H54 (cell line): Measurements from ENCODE around the gene SF3B1.
"Not testable (repeated sequence)": the region's sequence is repeated elsewhere in the genome, so short reads cannot be mapped to it uniquely, and the experiment has no call there.

ENCODE experiments used
- DNase-seq: peaks from one replicate; pipeline ENCODE4 v3.0.0; 2011; ENCODE audit warnings: low spot score, mixed read lengths; ENCODE audit not compliant: insufficient read length
- FAIRE-seq: peaks from 3 replicates; lab custom pipeline; 2011; peaks lifted over from hg19 to GRCh38; lab: Jason Lieb, UNC
- POLR2A ChIP-seq: IDR thresholded peaks from 2 replicates; pipeline ENCODE4 v1.6.1; 2011; ENCODE audit warnings: low read depth, mild to moderate bottlenecking, low read length

Gene SF3B1

GRCh38 chr2:197414515-197414914 lies 20.3 kb downstream of the SF3B1 start:
- no peak for DNase-seq
- FAIRE-seq, result no peak
- TF ChIP-seq POLR2A, result no peak

GRCh38 chr2:197414039-197414438 lies 20.8 kb downstream of the SF3B1 start:
- DNase-seq (no peak), FAIRE-seq (no peak)
- TF ChIP-seq POLR2A, result no peak

GRCh38 chr2:197405582-197405981 lies 29.2 kb downstream of the SF3B1 start:
- no peak for TF ChIP-seq POLR2A
- DNase-seq, result no peak
- FAIRE-seq, result no peak

- FAIRE-seq (no peak), DNase-seq (no peak)
- TF ChIP-seq POLR2A, result no peak
These were observed 34.8 kb downstream of the SF3B1 start for GRCh38 chr2:197399887-197400540.

GRCh38 chr2:197398913-197399312 lies 35.9 kb downstream of the SF3B1 start:
- DNase-seq (no peak), FAIRE-seq (no peak)
- TF ChIP-seq POLR2A, result no peak

- peak; percentile 6 for FAIRE-seq
- no peak for TF ChIP-seq POLR2A
- DNase-seq, result no peak
These were observed 43.6 kb downstream of the SF3B1 start for GRCh38 chr2:197391220-197391717.

GRCh38 chr2:197388866-197389587 lies 45.8 kb downstream of the SF3B1 start:
- DNase-seq, result no peak
- FAIRE-seq, result no peak
- no peak for TF ChIP-seq POLR2A

GRCh38 chr2:197387179-197387578 lies 47.6 kb downstream of the SF3B1 start:
- DNase-seq (no peak), FAIRE-seq (no peak)
- no peak for TF ChIP-seq POLR2A

GRCh38 chr2:197386242-197386641 lies 48.6 kb downstream of the SF3B1 start:
- TF ChIP-seq POLR2A, result no peak
- no peak for FAIRE-seq
- DNase-seq, result no peak

GRCh38 chr2:197383825-197384224 lies 51.0 kb downstream of the SF3B1 start:
- DNase-seq, result no peak
- no peak for FAIRE-seq
- no peak for TF ChIP-seq POLR2A

- no peak for FAIRE-seq
- TF ChIP-seq POLR2A, result no peak
These were observed 53.2 kb downstream of the SF3B1 start for GRCh38 chr2:197381641-197382040.

GRCh38 chr2:197379918-197380309 lies 54.9 kb downstream of the SF3B1 start:
- DNase-seq, FAIRE-seq: not testable (repeated sequence)

More at GRCh38 chr2:197381641-197382040, 53.2 kb downstream of the SF3B1 start:
- no peak for DNase-seq

- FAIRE-seq, DNase-seq: not testable (repeated sequence)
These were observed 55.4 kb downstream of the SF3B1 start for GRCh38 chr2:197379308-197379917.
